OCI-LY1 (cell line): ENCODE results near the gene MLANA.
"Not testable (repeated sequence)": the region's sequence is repeated elsewhere in the genome, so short reads cannot be mapped to it uniquely, and the experiment has no call there.

Experiments used
- H2AFZ ChIP-seq: fragments of 200-600 bp; sonication (generic), shearing (Covaris generic); 2 replicates; pipeline ENCODE4 v1.6.0; 2014; ENCODE audit warnings: antibody characterized with exemption, mild to moderate bottlenecking, low read length
- H3F3A ChIP-seq: fragments of 200-600 bp; sonication (generic), shearing (Covaris generic); 2 replicates; pipeline ENCODE4 v1.6.0; 2014; ENCODE audit warnings: mild to moderate bottlenecking, antibody characterized with exemption, low read length, moderate library complexity; ENCODE audit not compliant: insufficient read depth
- H3K27ac ChIP-seq: fragments of 200-600 bp; sonication (generic); 2 replicates; pipeline ENCODE4 v1.5.1; 2014; ENCODE audit warnings: low read length, mixed run types, mild to moderate bottlenecking, low read depth; ENCODE audit not compliant: poor library complexity, severe bottlenecking
- H3K27me3 ChIP-seq: fragments of 200-600 bp; sonication (generic); 2 replicates; pipeline ENCODE4 v1.6.0; 2014; ENCODE audit warnings: antibody characterized with exemption, mild to moderate bottlenecking, low read length, moderate library complexity; ENCODE audit not compliant: insufficient read depth
- H3K36me3 ChIP-seq: fragments of 200-600 bp; sonication (generic); 2 replicates; pipeline ENCODE4 v1.6.1; 2014; ENCODE audit warnings: mild to moderate bottlenecking, antibody characterized with exemption, low read length, moderate library complexity, mixed read lengths; ENCODE audit not compliant: insufficient read depth
- H3K4me1 ChIP-seq: fragments of 200-600 bp; sonication (generic); 2 replicates; pipeline ENCODE4 v1.5.1; 2014; ENCODE audit warnings: mild to moderate bottlenecking, low read length, moderate library complexity; ENCODE audit not compliant: insufficient read depth, severe bottlenecking
- H3K4me2 ChIP-seq: fragments of 200-600 bp; sonication (generic), shearing (Covaris generic); 2 replicates; pipeline ENCODE4 v1.6.1; 2014; ENCODE audit warnings: low read length
- H3K4me3 ChIP-seq: fragments of 200-600 bp; sonication (generic); 2 replicates; pipeline ENCODE4 v1.5.1; 2014; ENCODE audit warnings: low read length, low read depth, mild to moderate bottlenecking, mixed read lengths; ENCODE audit not compliant: poor library complexity, severe bottlenecking
- H3K79me2 ChIP-seq: fragments of 200-600 bp; shearing (Covaris generic); 2 replicates; pipeline ENCODE4 v1.6.1; 2016; ENCODE audit warnings: mixed run types, low read length, mixed read lengths; ENCODE audit not compliant: insufficient read depth
- H3K9ac ChIP-seq: fragments of 200-600 bp; sonication (generic), shearing (Covaris generic); 2 replicates; pipeline ENCODE4 v1.6.1; 2014; ENCODE audit warnings: mild to moderate bottlenecking, low read length, mixed read lengths
- H3K9me2 ChIP-seq: fragments of 200-600 bp; sonication (generic), shearing (Covaris generic); 2 replicates; pipeline ENCODE4 v1.6.1; 2014; ENCODE audit warnings: low read depth, mild to moderate bottlenecking, low read length, mixed read lengths
- H3K9me3 ChIP-seq: fragments of 200-600 bp; shearing (Covaris generic); 2 replicates; pipeline ENCODE4 v1.6.1; 2014; ENCODE audit warnings: low read length, mixed read lengths
- H4K20me1 ChIP-seq: fragments of 200-600 bp; sonication (generic), shearing (Covaris generic); 2 replicates; pipeline ENCODE4 v1.6.0; 2016; ENCODE audit warnings: mild to moderate bottlenecking, low read length; ENCODE audit not compliant: insufficient read depth
- EZH2 ChIP-seq: fragments of 200-600 bp; sonication (generic), shearing (Covaris generic); IDR thresholded peaks from 2 replicates; pipeline ENCODE4 v1.8.0; 2017; ENCODE audit warnings: borderline replicate concordance, mixed run types, mild to moderate bottlenecking, antibody characterized with exemption, low read length, moderate library complexity, mixed read lengths
- TF ChIP-seq, protein P1 (sequence below): fragments of 200-600 bp; sonication (generic), shearing (Covaris generic); IDR thresholded peaks from 2 replicates; pipeline ENCODE4 v1.5.1; 2017; ENCODE audit warnings: mild to moderate bottlenecking, antibody characterized with exemption, low read length, moderate library complexity, mixed read lengths

The MLANA gene

DNA sequence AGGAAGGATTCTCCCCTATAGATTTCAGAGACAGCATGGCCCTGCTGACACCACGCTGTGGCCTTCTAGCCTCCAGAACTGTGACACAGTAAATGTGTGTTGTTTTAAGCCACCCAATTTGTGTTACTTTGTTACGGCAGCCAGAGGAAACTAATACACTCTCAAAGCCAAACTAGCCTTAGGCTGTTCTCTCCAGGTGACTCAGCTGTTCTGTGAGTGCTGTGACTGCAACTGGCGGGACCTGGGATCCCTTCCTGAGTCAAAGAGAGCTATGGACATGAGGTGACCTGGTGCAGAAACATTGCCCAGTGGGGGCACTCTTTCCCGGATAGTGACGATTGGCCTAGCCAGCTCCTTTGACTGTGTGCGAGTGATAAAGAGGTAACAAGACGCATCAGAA lies 14.0 kb upstream of the MLANA start:
- H3K27me3 ChIP-seq, result no peaks in the 10 kb centered on the region
- no peak overlapping the region for H3K4me3 ChIP-seq
- no peaks in the 10 kb centered on the region for H3K79me2 ChIP-seq
- H3K4me1 ChIP-seq, result no peaks in the 10 kb centered on the region
- H4K20me1 ChIP-seq, result no peaks in the 10 kb centered on the region
- TF ChIP-seq, protein P1, sequence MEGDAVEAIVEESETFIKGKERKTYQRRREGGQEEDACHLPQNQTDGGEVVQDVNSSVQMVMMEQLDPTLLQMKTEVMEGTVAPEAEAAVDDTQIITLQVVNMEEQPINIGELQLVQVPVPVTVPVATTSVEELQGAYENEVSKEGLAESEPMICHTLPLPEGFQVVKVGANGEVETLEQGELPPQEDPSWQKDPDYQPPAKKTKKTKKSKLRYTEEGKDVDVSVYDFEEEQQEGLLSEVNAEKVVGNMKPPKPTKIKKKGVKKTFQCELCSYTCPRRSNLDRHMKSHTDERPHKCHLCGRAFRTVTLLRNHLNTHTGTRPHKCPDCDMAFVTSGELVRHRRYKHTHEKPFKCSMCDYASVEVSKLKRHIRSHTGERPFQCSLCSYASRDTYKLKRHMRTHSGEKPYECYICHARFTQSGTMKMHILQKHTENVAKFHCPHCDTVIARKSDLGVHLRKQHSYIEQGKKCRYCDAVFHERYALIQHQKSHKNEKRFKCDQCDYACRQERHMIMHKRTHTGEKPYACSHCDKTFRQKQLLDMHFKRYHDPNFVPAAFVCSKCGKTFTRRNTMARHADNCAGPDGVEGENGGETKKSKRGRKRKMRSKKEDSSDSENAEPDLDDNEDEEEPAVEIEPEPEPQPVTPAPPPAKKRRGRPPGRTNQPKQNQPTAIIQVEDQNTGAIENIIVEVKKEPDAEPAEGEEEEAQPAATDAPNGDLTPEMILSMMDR, result no peak
- no peak for TF ChIP-seq EZH2
- no peaks in the 10 kb centered on the region for H3K9me3 ChIP-seq
- no peak overlapping the region for H2AFZ ChIP-seq
- H3K9me2 ChIP-seq, result no peaks in the 10 kb centered on the region
- H3K4me2 ChIP-seq, result no peak overlapping the region
- no peaks in the 10 kb centered on the region for H3F3A ChIP-seq
- H3K9ac ChIP-seq, result no peak overlapping the region
- H3K36me3 ChIP-seq, result no peaks in the 10 kb centered on the region
- no peak overlapping the region for H3K27ac ChIP-seq

DNA sequence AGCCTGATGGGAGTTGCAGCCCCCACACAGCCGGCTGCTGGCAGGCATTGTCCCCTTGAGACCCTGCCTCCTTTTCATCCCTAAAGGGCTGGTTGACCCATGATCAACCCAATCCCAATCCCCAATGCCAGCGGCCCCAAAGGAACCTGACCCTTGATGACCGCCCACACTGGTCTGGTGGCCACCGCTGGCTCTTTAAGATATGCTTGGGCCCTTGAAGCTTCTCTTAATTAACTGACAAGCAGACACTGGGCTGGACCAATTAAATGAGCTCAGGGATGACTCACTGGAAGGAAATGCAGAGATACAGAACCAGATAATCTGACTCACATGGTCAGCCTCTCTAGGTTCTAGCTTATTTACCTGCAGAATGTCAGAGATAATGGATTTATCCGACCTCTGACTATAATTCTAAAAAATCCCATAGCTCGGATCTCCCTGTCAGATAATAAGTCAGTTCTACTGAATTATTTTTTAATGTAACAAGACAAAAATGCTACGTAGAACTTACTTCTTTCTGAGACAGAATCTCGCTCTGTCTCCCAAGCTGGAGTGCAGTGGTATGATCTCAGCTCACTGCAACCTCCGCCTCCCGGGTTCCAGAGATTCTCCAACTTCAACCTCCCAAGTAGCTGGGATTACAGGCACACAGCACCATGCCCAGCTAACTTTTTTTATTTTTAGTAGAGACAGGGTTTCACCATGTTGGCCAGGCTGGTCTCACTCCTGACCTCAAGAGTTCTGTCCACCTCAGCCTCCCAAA lies 11.1 kb upstream of the MLANA start:
- Histone ChIP-seq H3K36me3 (no peaks in the 10 kb centered on the region), H3K4me2 (no peak overlapping the region), H3K4me3 (no peak overlapping the region), H3K9me3 (no peaks in the 10 kb centered on the region), H3K27ac (no peak overlapping the region), H3K4me1 (no peaks in the 10 kb centered on the region), H3K79me2 (no peaks in the 10 kb centered on the region), H3K9me2 (no peaks in the 10 kb centered on the region), H4K20me1 (no peaks in the 10 kb centered on the region), H3K9ac (no peak overlapping the region), H3F3A (no peaks in the 10 kb centered on the region), H3K27me3 (no peaks in the 10 kb centered on the region), H2AFZ (no peak overlapping the region)
- TF ChIP-seq, protein P1, result no peak
- no peak for TF ChIP-seq EZH2

DNA sequence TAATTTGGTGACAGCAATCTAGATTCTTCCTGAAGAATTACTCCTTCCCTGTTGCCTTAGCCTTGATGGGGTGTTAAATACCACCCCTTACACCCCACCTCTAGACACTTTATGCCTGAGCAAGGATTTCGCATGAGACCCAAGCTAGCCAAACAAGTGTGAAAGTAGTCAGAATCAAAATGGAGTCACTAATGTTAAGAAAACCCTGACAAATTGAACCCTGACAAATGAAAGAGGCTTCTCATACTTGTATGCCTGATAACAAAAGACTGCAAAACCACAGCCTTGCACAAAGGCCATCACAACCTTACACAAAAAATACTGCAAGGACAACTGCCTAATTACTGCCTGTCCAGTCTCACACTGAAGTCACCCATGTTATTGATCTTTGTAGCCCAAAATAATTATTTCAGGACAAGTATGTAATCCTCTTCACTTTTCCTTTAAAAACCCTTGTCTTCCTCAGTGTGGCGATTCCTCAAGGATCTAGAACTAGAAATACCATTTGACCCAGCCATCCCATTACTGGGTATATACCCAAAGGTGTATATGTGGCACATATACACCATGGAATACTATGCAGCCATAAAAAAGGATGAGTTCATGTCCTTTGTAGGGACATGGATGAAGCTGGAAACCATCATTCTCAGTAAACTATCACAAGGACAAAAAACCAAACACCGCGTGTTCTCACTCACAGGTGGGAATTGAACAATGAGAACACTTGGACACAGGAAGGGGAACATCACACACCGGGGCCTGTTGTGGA lies 8.3 kb upstream of the MLANA start:
- H3K27me3 ChIP-seq, H3K9me2 ChIP-seq, H3K9ac ChIP-seq, H3K36me3 ChIP-seq, H3F3A ChIP-seq, H3K4me3 ChIP-seq, H4K20me1 ChIP-seq, H2AFZ ChIP-seq, H3K27ac ChIP-seq, H3K79me2 ChIP-seq, H3K9me3 ChIP-seq, H3K4me2 ChIP-seq, H3K4me1 ChIP-seq: not testable (repeated sequence)
